Dedifferentiated amniotic fluid mesenchymal stem cell (primary cell): ENCODE measurements around the gene CDC42BPA.
A peak's percentile ranks its signal among the peaks of the same experiment; 100 is the strongest.
"Not testable (repeated sequence)": the region's sequence is repeated elsewhere in the genome, so short reads cannot be mapped to it uniquely, and the experiment has no call there.

Experiments
- DNase-seq: peaks from one replicate; pipeline ENCODE4 v3.0.0-alpha.2; 2016; ENCODE audit errors: extremely low spot score

Gene CDC42BPA

DNA sequence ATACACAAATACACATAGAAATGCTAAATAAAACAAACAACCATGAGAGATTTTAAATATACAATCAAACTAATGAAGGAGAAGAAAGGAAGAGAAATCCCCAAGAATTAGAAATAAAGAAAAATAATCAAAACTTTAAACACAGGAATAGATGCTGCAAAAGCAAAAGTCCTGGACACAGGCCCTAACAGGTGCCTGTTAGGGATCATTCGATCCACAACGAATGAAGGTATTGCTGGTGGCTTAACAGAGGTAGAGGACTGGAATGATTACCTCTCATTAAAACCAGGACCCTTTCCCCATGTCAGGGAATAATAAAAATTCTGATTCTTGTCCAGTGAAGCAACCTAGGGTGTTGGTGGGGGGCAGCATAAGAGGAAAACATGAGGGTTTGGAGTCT is 56.8 kb downstream of the CDC42BPA start:
- no peak for DNase-seq

DNA sequence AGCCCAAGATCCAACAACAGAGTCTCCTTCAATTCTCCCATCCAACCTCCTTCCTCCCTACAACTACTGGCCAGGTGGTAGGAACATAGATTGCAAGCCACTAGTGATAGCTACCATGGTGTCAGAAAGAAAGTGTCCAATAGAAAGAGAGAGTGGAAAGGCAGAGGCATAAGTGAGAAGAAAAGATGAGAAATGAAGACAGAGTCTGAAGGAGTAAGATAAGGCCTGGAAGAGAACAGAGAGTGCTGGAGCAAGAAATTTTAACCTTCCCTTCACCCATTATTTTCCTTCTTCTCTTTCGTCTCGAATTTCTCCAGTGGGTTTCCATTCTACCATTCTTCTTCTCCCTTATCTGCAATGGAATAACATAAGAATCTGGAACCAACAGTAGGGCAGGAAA is 57.9 kb downstream of the CDC42BPA start:
- no peak for DNase-seq

DNA sequence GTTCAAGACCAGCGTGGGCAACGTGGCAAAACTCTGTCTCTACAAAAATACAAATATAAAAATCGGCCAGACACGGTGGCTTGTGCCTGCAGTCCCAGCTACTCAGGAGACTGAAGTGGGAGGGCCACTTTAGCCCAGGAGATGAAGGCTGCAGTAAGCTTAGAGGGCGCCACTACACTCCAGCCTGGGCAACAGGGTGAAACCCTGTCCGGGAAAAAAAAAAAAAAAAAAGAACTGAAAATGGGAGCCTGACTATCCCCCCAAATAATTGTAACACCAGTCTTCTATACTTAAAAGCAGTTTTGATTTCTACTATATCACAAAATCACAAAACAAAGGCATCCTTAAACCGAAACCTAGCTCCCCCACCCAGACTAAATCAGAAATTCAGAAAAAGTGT is 60.3 kb downstream of the CDC42BPA start:
- DNase-seq, result no peak

DNA sequence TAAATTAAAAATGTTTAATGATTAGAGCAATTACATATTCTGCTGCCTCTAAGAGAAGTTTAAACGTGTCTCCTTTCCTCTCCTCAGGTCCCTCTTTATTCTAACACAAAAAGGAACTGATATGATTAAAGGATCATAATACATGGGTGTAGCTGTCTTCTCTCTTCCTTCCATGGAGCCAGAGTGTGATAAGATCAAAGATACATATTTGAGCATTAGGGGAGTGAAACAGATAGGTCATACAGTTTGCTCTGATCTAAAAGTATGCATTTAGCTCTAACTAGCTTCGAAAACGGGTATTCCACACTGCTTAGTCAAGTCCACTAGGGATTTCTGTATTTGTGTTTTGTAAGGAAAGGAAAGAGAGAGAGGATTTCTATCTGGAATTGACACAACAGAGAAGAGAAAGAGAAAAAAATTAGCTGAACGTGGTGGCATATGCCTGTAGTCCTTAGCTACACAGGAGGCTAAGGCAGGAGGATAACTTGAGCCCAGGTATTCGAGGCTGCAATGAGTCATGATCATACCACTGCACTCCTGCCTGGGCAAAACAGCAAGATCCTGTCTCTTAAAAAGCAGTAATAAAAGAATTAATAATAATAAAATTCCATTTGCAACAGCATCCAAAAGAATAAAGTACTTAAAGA is 63.1 kb downstream of the CDC42BPA start:
- DNase-seq, result no peak

DNA sequence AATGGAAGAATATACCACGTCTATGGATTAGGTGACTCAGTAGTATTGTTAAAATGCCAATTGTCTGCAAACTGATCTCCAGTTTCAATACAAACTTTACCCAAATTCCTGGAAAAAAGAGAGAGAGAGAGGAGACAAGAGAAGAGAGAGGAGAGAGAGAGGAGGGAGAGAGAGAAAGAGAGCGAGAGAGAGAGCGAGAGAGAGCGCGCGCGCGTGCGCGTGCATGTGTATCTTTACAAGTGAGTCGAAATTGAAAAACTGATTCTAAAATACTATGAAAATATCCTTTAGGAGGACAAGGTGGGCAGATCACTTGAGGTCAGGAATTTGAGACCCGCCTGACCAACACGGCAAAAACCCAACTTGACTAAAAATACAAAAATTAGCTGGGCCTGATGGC is 65.2 kb downstream of the CDC42BPA start:
- no peak for DNase-seq

DNA sequence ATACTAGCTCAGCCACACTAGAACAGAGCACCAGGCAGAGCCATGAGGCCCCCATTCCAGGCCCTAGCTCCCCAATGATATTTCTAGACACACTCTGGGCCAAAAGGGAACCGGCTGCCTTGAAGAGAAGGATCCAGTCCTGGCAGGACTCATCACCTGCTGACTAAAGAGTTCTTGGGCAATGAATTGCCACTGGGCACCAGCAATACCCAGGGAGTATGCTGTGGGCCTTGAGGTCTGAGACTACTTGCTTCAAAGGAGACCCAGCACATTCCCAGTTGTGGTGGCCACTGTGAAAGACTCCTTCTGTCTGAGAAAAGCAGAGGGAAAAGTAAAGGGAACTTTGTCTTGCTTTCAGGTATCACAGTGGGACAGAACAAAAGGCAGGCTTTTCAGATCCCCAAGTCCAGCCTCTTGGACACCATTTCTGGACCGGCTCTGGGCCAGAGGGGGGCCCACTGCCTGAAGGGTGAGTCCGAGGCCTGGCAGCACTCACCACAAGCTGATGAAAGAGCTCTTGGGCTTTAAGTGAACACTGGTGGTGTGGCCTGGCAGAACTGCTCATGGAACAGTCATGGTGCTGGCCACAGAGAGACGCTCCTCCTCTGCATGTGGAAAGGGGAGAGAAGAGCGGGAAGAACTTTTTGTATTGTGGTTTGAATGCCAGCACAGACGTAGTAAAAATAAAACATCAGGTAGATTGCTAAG is 72.5 kb downstream of the CDC42BPA start:
- DNase-seq, result no peak

DNA sequence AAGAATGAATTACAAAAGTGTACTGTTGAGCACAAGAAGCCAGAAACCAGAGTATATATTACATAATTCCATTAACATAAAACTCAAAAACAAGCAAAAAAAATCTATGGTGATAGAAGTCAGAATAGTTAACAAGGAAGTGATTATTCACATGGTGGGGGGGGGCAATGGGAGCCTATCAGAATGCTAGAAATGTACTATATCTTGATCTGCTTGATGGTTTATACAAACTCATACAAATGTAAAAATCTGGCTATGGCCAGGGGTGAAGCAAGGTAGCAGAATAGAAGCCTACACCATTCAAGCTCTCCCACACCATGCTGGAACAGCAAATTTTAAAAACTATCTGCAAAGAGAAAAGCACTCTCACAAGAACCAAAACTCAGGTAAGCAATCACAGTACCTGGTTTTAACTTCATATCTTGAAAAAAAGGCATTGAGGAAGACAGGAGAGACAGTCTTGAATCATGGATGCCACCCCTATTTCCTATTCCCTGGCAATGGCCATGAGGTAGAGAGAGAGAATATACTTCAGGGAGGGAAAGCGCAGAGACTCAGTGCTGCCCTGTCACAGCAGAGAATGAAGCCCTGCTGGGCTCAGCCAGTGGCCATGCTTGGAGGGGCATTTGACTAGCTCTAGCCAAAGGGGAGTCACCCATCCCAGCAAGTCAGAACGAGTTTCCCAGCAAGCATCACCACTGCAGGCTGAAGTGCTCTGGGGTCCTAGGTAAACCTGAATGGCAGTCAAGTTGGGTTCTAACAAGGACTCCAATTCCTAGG is 73.8 kb downstream of the CDC42BPA start:
- no peak for DNase-seq

DNA sequence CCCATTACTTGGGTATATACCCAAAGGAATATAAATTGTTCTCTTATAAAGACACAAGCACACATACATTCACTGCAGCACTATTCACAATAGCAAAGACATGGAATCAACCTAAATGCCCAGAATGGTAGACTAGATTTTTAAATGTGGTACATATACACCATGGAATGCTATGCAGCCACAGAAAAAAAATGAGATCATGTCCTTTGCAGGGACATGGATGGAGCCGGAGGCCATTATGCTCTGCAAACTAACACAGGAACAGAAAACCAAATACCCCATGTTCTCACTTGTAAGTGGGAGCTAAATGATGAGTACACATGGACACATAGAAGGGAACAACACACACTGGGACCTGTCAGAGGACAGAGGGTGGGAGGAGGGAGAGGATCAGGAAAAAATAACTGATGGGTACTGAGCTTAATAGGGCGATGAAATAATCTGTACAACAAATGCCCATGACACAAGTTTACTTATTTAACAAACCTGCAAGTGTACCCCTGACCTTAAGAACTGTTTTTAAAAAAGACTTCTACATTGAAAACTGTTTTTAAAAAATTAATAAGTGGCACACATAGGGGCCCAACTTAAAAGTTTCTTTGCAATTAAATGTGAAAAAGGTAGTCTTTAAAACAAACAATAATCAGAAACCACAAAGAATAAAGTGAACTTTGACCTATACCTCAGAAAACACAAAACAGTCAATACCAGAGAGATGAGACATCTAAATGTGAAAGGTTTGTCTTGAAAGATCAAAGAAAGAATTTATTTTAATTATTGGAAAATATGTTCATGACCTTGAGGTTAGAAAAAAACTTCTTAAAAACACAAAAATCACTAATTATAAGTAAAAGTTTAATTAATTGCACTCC is 75.2 kb downstream of the CDC42BPA start:
- DNase-seq, result no peak

DNA sequence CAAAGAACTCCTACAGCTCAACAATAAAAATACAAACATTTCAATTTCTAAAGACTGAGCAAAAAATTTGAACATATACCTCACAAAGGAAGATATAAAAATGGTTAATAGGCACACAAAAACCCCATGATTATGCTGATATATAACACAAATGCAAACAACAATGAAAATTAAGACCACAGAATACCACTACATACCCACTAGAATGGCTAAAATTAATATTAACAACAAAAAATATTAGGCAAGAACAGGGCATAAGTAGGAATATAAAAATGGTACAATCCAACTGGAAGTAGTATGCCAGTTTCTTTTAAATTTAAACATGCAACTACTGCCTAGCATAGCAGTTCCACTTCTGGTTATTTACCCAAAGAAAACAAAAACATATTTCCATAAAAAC is 77.3 kb downstream of the CDC42BPA start:
- no peak for DNase-seq

DNA sequence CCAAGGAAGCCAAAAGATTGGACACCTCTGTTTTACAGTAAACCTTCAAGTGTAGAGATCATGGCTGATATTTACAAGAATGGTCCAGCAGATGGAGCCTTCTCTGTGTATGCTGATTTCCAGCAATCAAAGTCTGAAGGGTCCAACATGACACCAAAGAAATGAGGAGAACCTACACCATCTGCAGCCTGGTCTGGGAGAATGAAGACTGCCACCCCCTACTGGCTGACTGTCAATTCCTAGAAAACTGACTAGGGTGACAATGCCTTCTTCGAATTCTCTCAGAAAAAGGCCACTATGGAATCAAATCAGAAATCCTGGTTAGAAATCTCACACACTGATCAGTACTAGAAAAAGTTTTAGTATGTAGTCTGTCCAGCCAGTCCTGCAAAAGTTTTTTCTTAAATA is 83.3 kb downstream of the CDC42BPA start:
- DNase-seq, result peak; percentile 31

DNA sequence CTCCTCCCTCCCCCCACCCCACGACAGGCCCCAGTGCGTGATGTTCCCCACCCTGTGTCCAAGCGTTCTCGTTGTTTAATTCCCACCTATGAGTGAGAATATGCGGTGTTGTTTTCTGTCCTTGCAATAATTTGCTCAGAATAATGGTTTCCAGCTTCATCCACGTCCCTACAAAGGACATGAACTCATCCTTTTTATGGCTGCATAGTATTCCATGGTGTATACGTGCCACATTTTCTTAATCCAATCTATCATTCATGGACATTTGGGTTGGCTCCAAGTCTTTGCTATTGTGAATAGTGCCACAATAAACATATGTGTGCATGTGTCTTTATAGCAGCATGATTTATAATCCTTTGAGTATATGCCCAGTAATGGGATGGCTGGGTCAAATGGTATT is 87.2 kb downstream of the CDC42BPA start:
- DNase-seq, result not testable (repeated sequence)

DNA sequence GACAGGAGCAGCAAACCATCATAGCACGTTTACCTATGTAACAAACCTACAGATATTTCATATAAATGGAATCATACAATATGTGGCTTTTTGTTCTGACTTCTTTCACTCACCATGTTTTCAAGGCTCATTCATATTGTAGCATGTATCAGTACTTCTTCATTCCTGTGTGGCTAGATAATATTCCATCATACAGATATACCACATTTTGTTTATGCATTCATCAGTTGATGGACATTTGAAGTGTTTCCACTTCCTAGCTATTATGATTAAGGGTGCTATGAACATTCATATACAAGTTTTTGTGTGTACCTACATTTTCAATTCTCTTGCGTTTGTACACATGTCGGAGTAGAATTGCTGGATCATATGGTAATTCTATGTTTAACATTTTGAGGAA is 90.1 kb downstream of the CDC42BPA start:
- DNase-seq, result no peak

DNA sequence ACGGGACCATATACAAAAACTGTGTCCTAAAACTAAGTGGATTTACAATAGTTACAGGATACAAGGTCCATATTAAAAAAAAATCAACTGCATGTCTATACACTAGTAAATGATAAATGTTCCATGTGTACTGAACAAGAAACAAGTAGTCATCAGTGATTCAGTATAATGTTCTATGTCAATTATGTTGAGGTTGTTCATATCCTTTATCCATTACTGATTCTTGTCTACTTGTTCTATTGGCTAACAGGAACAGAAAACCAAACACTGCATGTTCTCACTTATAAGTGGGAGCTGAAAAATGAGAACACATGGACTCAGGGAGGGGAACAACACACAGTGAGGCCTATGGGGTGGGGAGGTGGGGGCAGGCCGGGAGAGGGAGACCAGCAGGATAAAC is 90.5 kb downstream of the CDC42BPA start:
- DNase-seq, result no peak

DNA sequence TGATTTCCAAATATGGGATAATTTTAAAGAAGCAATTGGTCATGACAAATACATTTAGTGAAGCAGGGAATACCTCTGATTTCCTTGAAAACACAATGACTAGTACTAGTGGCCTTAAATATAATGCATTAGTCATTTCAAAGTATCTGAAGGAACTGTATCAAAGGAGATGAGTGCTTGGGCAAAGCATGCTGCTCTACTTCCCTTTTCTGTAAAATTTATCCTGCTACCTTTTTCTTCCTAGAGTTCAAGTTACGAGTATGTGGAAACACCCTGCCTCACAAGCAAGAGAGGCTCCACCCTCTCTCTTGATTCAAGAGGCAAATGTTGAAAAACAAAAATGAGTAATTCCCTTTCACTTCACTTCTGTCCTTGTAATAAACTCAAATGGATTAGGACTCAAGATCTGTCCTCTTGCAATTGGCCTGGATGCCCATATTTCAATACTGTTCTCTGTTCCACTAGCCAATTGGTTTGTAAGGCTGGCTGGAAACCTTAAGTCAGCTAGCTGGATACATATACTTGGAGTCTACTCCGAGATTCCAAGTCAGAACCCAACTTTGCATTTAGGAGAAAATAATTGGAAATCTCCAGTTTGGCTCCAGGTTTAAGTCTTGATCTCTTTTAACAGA is 92.5 kb downstream of the CDC42BPA start:
- DNase-seq, result peak; percentile 56

DNA sequence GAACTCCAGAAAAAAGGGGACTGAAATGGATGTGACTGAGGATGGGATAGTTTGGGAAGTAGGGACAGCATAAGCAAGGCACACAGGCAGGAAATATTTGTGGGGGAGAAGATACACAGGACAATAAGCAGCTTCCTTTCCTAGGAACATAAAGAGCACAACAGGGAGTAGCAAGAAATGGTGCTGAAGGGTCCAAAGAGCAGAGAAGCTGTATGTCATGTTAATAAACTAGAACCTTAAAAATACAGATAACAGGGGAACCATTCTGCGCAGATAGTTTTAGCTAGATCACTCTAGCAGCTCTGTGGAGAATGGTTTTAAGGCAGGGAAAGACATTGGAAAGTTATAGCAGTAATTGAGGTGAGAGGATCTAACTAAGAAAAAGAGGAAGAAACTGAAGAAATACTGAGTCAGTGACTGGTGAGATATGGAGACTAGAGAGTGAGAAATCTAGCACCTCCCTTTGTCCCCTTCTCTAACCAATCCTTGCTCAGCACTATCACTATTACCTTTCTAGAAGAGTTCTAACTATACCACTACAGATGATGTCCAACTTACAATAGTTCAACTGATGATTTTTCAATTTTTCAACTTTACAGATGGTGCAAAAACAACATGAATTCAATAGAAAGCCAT is 95.0 kb downstream of the CDC42BPA start:
- DNase-seq, result no peak

DNA sequence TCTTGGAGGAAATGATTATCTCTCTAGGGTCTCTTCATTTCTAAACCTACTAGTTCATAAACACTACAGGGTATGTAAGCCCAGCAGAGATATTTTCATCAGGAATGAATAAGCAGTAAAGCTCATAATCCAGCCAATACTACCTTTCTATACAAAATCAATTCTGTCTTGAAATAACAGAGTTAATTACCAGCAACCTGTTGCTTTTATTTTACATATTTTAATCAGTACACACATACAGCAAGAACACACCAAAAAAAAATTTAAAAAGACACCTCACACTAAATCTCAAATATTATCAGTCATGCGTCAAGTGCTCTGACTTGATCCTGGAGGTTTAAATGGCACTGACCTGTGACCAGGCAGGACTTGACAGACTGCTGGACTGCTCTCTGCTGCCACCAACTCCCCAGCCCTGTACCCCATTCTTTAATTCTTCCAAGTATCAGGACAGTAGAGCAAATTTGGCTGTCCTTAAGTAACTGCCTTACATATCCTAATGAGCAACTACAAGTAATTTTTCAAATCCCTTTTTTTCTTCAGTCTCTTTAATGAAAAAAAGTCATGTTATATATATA is 98.5 kb downstream of the CDC42BPA start:
- DNase-seq, result no peak

DNA sequence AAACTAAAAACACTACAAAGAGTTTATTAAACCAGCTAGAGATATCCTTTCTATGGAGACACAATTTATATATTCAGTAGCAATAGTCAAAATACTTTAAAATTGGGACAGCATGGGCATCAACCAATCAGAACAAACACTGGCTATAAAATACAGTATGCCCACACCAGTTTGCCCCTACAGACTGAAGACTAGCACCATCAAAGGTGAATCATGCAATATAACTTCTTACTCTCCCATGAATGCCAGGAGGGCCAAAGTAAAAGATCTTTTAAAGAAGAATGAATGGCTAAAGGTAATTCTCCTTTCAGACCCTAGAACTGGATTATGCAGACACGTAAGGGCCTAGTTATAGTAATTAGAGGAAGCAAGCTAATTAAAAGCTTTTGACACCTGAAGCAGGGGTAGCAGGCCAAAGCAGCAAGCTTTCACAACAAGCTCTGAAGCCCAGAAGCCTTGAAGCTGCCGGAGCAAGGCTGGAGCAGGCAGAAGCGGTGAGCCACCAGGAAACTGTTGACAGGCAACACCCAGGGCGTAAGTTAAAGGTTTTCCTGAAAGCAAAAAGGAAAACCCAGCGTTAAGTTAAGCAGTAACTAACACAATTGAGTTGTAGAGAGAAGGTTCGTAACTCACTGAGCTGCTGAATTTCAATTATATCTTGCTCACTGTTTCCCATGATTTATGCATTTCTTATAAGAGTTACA is 99.3 kb downstream of the CDC42BPA start:
- DNase-seq, result no peak

DNA sequence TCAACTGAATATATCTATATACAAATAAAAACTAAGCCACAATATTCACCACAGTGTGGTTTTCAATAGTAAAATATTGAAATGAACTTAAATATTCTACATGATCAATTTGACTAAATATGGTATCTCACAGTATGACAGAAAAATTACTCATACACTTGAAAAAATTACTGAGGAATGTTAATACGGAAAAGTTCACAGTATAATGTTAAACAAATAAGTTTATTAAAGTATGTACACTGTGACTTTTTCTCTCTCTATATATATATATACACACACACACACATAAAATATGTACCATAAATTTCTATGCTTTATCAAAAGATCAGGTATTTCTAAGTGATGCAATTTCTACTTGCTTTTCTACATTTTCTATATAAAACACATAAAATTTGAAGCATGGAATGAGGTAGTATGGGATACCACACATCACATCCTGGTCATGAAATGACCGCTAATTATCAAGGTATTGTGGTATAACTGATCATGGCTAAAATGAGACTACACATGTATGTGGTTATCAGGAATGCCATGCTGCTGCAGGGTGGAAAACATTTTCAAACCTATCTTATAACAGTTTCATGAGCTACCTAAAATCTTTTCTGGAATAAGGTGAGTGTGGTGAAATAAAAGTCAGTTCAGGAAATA is 102.3 kb downstream of the CDC42BPA start:
- DNase-seq, result no peak

DNA sequence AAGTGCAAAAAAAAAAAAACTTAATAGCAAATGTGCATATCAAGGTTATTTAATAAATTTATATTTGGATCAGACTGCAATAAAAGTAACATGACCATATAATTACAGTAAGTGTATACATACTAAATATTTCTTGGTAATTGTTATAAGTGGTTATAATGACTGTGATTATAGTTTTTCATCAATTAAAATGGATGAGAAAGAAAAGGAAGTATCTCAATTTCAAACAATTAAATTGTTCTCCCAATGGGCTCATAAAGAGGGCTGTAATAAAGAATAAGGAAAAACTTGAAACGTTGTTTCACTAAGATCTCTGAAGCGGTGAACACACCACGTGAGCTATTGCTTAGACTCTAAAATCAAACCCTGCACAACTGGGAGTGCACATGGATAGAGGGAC is 104.1 kb downstream of the CDC42BPA start:
- DNase-seq, result no peak

DNA sequence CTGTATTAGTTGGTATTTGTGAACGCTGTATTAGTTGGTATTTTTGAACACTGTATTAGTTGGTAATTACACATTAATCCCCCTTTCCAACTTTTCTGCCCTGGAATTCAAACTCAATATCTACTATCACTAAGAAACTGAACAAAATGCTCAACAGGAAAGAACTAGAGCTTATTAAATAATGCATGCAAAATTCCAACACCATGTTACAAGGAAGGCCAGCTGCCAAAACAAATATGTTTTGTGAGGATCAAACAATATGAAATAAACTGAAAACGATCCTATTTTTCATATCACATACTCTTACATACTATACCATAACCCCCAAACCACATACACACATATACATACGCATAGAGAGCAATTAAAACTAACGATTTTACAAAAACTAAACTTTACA is 104.9 kb downstream of the CDC42BPA start:
- no peak for DNase-seq
